ENCODE data around the gene KLF13. TPM values are rescaled to one million over a fixed set of nuclear protein-coding genes. Genes with fewer than 3 reads are reported as not detected.

Gene KLF13
- total RNA-seq, 1 experiment from 2014 or later = 7.6 TPM

- DNase-seq (ENCODE audit: low spot score) = no peak
- in situ Hi-C loops (cut with HindIII; ENCODE audit: low sequenced_read_pairs) = no loop called here
Observed at GRCh38 chr15:31387092-31387478, 60.5 kb downstream of the KLF13 start.

GRCh38 chr15:31387479-31388118 lies 61.0 kb downstream of the KLF13 start:
- peak; percentile 84 for DNase-seq (ENCODE audit: low spot score)
- in situ Hi-C loops (cut with HindIII; ENCODE audit: low sequenced_read_pairs) = no loop called here

- in situ Hi-C loops (cut with HindIII; ENCODE audit: low sequenced_read_pairs) = no loop called here
- no peak for DNase-seq (ENCODE audit: low spot score)
Observed at GRCh38 chr15:31389576-31389975, 62.9 kb downstream of the KLF13 start.

- in situ Hi-C loops (cut with HindIII; ENCODE audit: low sequenced_read_pairs) = no loop called here
- no peak for DNase-seq (ENCODE audit: low spot score)
Observed at GRCh38 chr15:31390029-31390428, 63.4 kb downstream of the KLF13 start.

- in situ Hi-C loops (cut with HindIII; ENCODE audit: low sequenced_read_pairs) = no loop called here
- peak; percentile 28 for DNase-seq (ENCODE audit: low spot score)
Observed at GRCh38 chr15:31390777-31391486, 64.3 kb downstream of the KLF13 start.

- in situ Hi-C loops (cut with HindIII; ENCODE audit: low sequenced_read_pairs) = no loop called here
- DNase-seq (ENCODE audit: low spot score) = peak; percentile 84
Observed at GRCh38 chr15:31391687-31392671, 65.3 kb downstream of the KLF13 start.

- in situ Hi-C loops (cut with HindIII; ENCODE audit: low sequenced_read_pairs) = no loop called here
- DNase-seq (ENCODE audit: low spot score) = peak; percentile 60
Observed at GRCh38 chr15:31392761-31393401, 66.2 kb downstream of the KLF13 start.

- peak; percentile 45 for DNase-seq (ENCODE audit: low spot score)
- in situ Hi-C loops (cut with HindIII; ENCODE audit: low sequenced_read_pairs) = no loop called here
Observed at GRCh38 chr15:31393444-31394091, 66.9 kb downstream of the KLF13 start.

- DNase-seq (ENCODE audit: low spot score) = peak; percentile 73
- in situ Hi-C loops (cut with HindIII; ENCODE audit: low sequenced_read_pairs) = no loop called here
Observed at GRCh38 chr15:31396881-31397560, 70.4 kb downstream of the KLF13 start.

- peak; percentile 64 for DNase-seq (ENCODE audit: low spot score)
- in situ Hi-C loops (cut with HindIII; ENCODE audit: low sequenced_read_pairs) = no loop called here
Observed at GRCh38 chr15:31397851-31398661, 71.4 kb downstream of the KLF13 start.

- in situ Hi-C loops (cut with HindIII; ENCODE audit: low sequenced_read_pairs) = no loop called here
Observed at GRCh38 chr15:31398677-31399301, 72.2 kb downstream of the KLF13 start.

GRCh38 chr15:31399544-31400171 lies 73.0 kb downstream of the KLF13 start:
- in situ Hi-C loops (cut with HindIII; ENCODE audit: low sequenced_read_pairs) = no loop called here
- DNase-seq (ENCODE audit: low spot score) = peak; percentile 86

More at GRCh38 chr15:31398677-31399301, 72.2 kb downstream of the KLF13 start:
- no peak for DNase-seq (ENCODE audit: low spot score)

- in situ Hi-C loops (cut with HindIII; ENCODE audit: low sequenced_read_pairs) = no loop called here
- no peak for DNase-seq (ENCODE audit: low spot score)
Observed at GRCh38 chr15:31400222-31400927, 73.7 kb downstream of the KLF13 start.

- DNase-seq (ENCODE audit: low spot score) = no peak
- in situ Hi-C loops (cut with HindIII; ENCODE audit: low sequenced_read_pairs) = no loop called here
Observed at GRCh38 chr15:31401282-31401681, 74.6 kb downstream of the KLF13 start.

GRCh38 chr15:31402003-31402402 lies 75.4 kb downstream of the KLF13 start:
- DNase-seq (ENCODE audit: low spot score) = no peak
- in situ Hi-C loops (cut with HindIII; ENCODE audit: low sequenced_read_pairs) = no loop called here

- peak; percentile 31 for DNase-seq (ENCODE audit: low spot score)
- in situ Hi-C loops (cut with HindIII; ENCODE audit: low sequenced_read_pairs) = no loop called here
Observed at GRCh38 chr15:31402511-31403056, 75.9 kb downstream of the KLF13 start.
